ENCODE results near the gene ARHGAP8.

ARHGAP8 gene

GRCh38 chr22:44777364-44777755 lies 25.0 kb downstream of the ARHGAP8 start:
- no peak overlapping the region for H3K23ac ChIP-seq (ENCODE audit: low read length)
- DNase-seq = no peak
- no peak overlapping the region for H2AK5ac ChIP-seq (ENCODE audit: low read length)
- H3K4me3 ChIP-seq (ENCODE audit: low read length) = no peak overlapping the region
- no peak overlapping the region for H3K9ac ChIP-seq (ENCODE audit: low read length)
- no peaks in the 10 kb centered on the region for H3K79me2 ChIP-seq (ENCODE audit: control insufficient read depth, insufficient read depth, low read length)
- no peaks in the 10 kb centered on the region for H3K4me1 ChIP-seq (ENCODE audit: control insufficient read depth, low read depth, low read length)
- no peak overlapping the region for H2BK5ac ChIP-seq (ENCODE audit: low read length)
- no peak overlapping the region for H2BK15ac ChIP-seq (replicated peaks; ENCODE audit: low read depth)
- WGBS (ENCODE audit: extremely low coverage, insufficient coverage, low lambda C conversion rate) = no CpG with 5 or more reads among the region's 2 CpGs
- no peak overlapping the region for H2BK120ac ChIP-seq (ENCODE audit: low read depth, low read length)
- no peak overlapping the region for H3K27ac ChIP-seq (ENCODE audit: low read depth, low read length)
- H3K56ac ChIP-seq (ENCODE audit: low read length) = no peak overlapping the region
- H3K79me1 ChIP-seq (ENCODE audit: low read length) = peaks cover 3% of the 10 kb centered on the region
- no peak overlapping the region for H3K18ac ChIP-seq (ENCODE audit: low read length)
- no peaks in the 10 kb centered on the region for H3K27me3 ChIP-seq (ENCODE audit: insufficient read depth, low read length, poor library complexity)
- H3K36me3 ChIP-seq (ENCODE audit: control insufficient read depth, insufficient read depth, low read length) = no peaks in the 10 kb centered on the region
- H3K4me2 ChIP-seq (ENCODE audit: low read length) = no peak overlapping the region
- H4K5ac ChIP-seq (ENCODE audit: low read length) = no peak overlapping the region
- no peak overlapping the region for H4K8ac ChIP-seq (ENCODE audit: low read depth, low read length)
- H3K4ac ChIP-seq (ENCODE audit: low read depth, low read length) = no peak overlapping the region

DNA sequence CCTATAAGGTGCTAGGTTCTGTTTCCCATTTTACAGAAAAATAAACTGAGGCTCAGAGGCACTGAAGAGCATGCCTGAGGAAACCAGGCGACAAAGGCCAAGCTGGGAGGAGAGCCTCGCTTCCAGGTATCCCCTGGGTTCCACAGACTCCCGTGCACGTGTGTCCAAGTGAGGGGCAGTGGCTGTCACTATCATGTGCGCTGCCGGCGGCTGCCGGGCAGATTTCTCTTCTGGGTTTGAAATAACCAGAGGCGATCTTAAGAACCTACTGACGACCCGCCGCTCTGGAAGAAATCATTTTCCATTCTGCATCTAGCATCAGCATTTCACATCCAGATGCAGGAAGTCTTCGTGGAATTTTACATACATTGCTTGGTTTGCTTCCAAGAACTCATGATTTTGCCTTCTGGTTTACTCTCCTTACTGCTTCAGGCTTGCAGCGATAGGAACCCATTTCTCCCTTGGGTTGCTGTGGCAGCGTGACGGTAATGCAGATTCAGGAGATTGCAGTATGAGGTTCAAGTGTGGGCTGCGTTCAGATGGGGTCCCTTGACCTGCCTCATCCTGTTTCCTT lies 28.6 kb downstream of the ARHGAP8 start:
- Histone ChIP-seq H3K4me3 (ENCODE audit: low read length) (no peak overlapping the region), H2BK120ac (ENCODE audit: low read depth, low read length) (no peak overlapping the region), H3K4me2 (ENCODE audit: low read length) (no peak overlapping the region), H3K36me3 (ENCODE audit: control insufficient read depth, insufficient read depth, low read length) (no peaks in the 10 kb centered on the region), H3K9ac (ENCODE audit: low read length) (no peak overlapping the region), H2BK15ac (replicated peaks; ENCODE audit: low read depth) (no peak overlapping the region), H2BK5ac (ENCODE audit: low read length) (no peak overlapping the region), H3K27ac (ENCODE audit: low read depth, low read length) (no peak overlapping the region), H3K18ac (ENCODE audit: low read length) (no peak overlapping the region), H3K27me3 (ENCODE audit: insufficient read depth, low read length, poor library complexity) (no peaks in the 10 kb centered on the region), H4K5ac (ENCODE audit: low read length) (no peak overlapping the region), H2AK5ac (ENCODE audit: low read length) (no peak overlapping the region), H3K4ac (ENCODE audit: low read depth, low read length) (no peak overlapping the region), H3K79me1 (ENCODE audit: low read length) (peaks cover 1% of the 10 kb centered on the region), H3K23ac (ENCODE audit: low read length) (no peak overlapping the region), H3K56ac (ENCODE audit: low read length) (no peak overlapping the region), H3K79me2 (ENCODE audit: control insufficient read depth, insufficient read depth, low read length) (no peaks in the 10 kb centered on the region), H3K4me1 (ENCODE audit: control insufficient read depth, low read depth, low read length) (no peaks in the 10 kb centered on the region), H4K8ac (ENCODE audit: low read depth, low read length) (no peak overlapping the region)
- DNase-seq = no peak
- no CpG with 5 or more reads among the region's 17 CpGs for WGBS (ENCODE audit: extremely low coverage, insufficient coverage, low lambda C conversion rate)

DNA sequence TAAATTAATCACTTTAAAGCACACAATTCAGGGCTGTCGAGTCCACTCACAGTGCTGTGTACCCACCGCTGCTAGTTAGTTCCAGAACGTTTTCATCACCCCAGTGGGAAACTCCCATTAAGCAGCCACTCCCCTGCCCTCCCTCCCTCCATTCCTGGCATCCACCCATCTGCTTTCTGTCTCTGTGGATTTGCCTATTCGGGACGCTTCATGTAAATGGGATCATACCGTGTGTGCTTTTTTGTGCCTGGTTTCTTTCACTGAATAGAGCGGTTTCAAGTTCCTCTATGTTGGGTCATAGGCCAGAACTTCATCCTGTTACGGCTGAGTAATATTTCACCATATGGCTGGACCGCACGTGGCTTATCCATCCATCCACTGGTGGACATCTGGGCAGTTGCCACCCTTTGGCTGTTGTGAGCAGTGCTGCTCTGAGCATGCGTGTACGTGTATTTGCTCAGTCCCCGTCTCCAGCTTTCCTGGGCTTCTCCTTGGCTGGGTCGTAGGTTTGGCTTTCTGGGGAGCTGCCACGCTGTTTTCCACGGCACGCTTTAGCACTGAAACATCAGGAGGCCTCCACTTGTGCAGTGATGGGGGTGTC lies 30.1 kb downstream of the ARHGAP8 start:
- no peak overlapping the region for H3K4me3 ChIP-seq (ENCODE audit: low read length)
- no peak overlapping the region for H4K8ac ChIP-seq (ENCODE audit: low read depth, low read length)
- no peak for DNase-seq
- no peak overlapping the region for H2BK5ac ChIP-seq (ENCODE audit: low read length)
- H3K79me2 ChIP-seq (ENCODE audit: control insufficient read depth, insufficient read depth, low read length) = no peaks in the 10 kb centered on the region
- no peak overlapping the region for H3K18ac ChIP-seq (ENCODE audit: low read length)
- no peak overlapping the region for H3K27ac ChIP-seq (ENCODE audit: low read depth, low read length)
- H3K4me1 ChIP-seq (ENCODE audit: control insufficient read depth, low read depth, low read length) = no peaks in the 10 kb centered on the region
- H3K56ac ChIP-seq (ENCODE audit: low read length) = no peak overlapping the region
- no peaks in the 10 kb centered on the region for H3K36me3 ChIP-seq (ENCODE audit: control insufficient read depth, insufficient read depth, low read length)
- WGBS (ENCODE audit: extremely low coverage, insufficient coverage, low lambda C conversion rate) = no CpG with 5 or more reads among the region's 17 CpGs
- no peak overlapping the region for H2AK5ac ChIP-seq (ENCODE audit: low read length)
- no peak overlapping the region for H3K4ac ChIP-seq (ENCODE audit: low read depth, low read length)
- no peak overlapping the region for H3K4me2 ChIP-seq (ENCODE audit: low read length)
- no peak overlapping the region for H2BK15ac ChIP-seq (replicated peaks; ENCODE audit: low read depth)
- H3K9ac ChIP-seq (ENCODE audit: low read length) = no peak overlapping the region
- no peaks in the 10 kb centered on the region for H3K79me1 ChIP-seq (ENCODE audit: low read length)
- H3K27me3 ChIP-seq (ENCODE audit: insufficient read depth, low read length, poor library complexity) = no peaks in the 10 kb centered on the region
- no peak overlapping the region for H3K23ac ChIP-seq (ENCODE audit: low read length)
- no peak overlapping the region for H4K5ac ChIP-seq (ENCODE audit: low read length)
- no peak overlapping the region for H2BK120ac ChIP-seq (ENCODE audit: low read depth, low read length)

DNA sequence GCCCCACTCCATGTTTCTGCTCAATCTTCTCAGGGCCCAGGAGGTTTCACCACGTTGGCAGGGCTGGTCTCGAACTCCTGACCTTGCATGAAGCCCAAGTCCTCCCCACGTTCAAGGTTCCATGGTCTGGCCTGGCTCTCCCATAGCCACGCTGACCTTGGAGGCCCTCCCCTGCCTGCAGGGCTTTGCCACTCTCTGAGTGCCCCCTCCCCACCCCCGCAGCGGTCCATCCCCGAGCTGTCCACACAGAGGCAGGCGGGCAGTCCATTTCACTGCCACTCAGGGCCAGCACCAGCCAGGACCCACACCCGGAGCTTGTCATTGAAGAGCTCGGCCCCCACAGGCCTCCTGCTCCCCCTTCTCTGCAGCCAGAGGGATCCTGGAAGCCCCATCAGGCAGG lies 30.7 kb downstream of the ARHGAP8 start:
- H2BK15ac ChIP-seq (replicated peaks; ENCODE audit: low read depth) = no peak overlapping the region
- no peak overlapping the region for H3K4me3 ChIP-seq (ENCODE audit: low read length)
- WGBS (ENCODE audit: extremely low coverage, insufficient coverage, low lambda C conversion rate) = no CpG with 5 or more reads among the region's 10 CpGs
- no peaks in the 10 kb centered on the region for H3K27me3 ChIP-seq (ENCODE audit: insufficient read depth, low read length, poor library complexity)
- H4K8ac ChIP-seq (ENCODE audit: low read depth, low read length) = no peak overlapping the region
- H4K5ac ChIP-seq (ENCODE audit: low read length) = no peak overlapping the region
- H3K36me3 ChIP-seq (ENCODE audit: control insufficient read depth, insufficient read depth, low read length) = no peaks in the 10 kb centered on the region
- no peak overlapping the region for H3K4ac ChIP-seq (ENCODE audit: low read depth, low read length)
- no peak overlapping the region for H3K18ac ChIP-seq (ENCODE audit: low read length)
- no peak overlapping the region for H3K27ac ChIP-seq (ENCODE audit: low read depth, low read length)
- H3K79me1 ChIP-seq (ENCODE audit: low read length) = no peaks in the 10 kb centered on the region
- H3K56ac ChIP-seq (ENCODE audit: low read length) = no peak overlapping the region
- H2AK5ac ChIP-seq (ENCODE audit: low read length) = no peak overlapping the region
- no peak overlapping the region for H2BK120ac ChIP-seq (ENCODE audit: low read depth, low read length)
- H2BK5ac ChIP-seq (ENCODE audit: low read length) = no peak overlapping the region
- H3K4me2 ChIP-seq (ENCODE audit: low read length) = no peak overlapping the region
- no peak overlapping the region for H3K9ac ChIP-seq (ENCODE audit: low read length)
- no peak overlapping the region for H3K23ac ChIP-seq (ENCODE audit: low read length)
- DNase-seq = no peak
- H3K4me1 ChIP-seq (ENCODE audit: control insufficient read depth, low read depth, low read length) = no peaks in the 10 kb centered on the region
- H3K79me2 ChIP-seq (ENCODE audit: control insufficient read depth, insufficient read depth, low read length) = no peaks in the 10 kb centered on the region

DNA sequence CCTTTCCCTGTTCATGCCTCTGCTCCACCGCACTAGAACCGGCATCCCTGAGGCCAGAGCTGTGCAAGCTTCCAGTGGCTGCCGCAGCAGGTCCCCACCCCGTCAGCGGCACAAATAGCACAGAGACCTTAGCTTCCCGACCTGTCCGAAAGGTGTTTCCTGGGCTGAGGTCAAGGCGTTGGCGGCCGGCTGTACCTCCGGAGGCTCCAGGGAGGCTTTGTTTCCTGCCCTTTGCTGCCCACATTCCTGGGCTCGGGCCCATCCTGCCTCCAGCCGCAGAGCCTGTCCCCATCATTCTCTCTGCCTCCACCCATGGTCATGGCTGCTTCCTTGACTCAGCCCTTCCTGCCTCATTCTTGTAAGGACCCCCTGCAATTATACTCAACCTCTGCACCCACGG lies 31.2 kb downstream of the ARHGAP8 start:
- Histone ChIP-seq H3K79me2 (ENCODE audit: control insufficient read depth, insufficient read depth, low read length) (no peaks in the 10 kb centered on the region), H3K27me3 (ENCODE audit: insufficient read depth, low read length, poor library complexity) (no peaks in the 10 kb centered on the region), H3K4ac (ENCODE audit: low read depth, low read length) (no peak overlapping the region), H3K79me1 (ENCODE audit: low read length) (no peaks in the 10 kb centered on the region), H3K27ac (ENCODE audit: low read depth, low read length) (no peak overlapping the region), H4K5ac (ENCODE audit: low read length) (no peak overlapping the region), H2BK120ac (ENCODE audit: low read depth, low read length) (no peak overlapping the region), H3K18ac (ENCODE audit: low read length) (no peak overlapping the region), H3K36me3 (ENCODE audit: control insufficient read depth, insufficient read depth, low read length) (no peaks in the 10 kb centered on the region), H3K4me3 (ENCODE audit: low read length) (no peak overlapping the region), H3K56ac (ENCODE audit: low read length) (no peak overlapping the region), H3K4me2 (ENCODE audit: low read length) (no peak overlapping the region), H2BK5ac (ENCODE audit: low read length) (no peak overlapping the region), H3K23ac (ENCODE audit: low read length) (no peak overlapping the region), H4K8ac (ENCODE audit: low read depth, low read length) (no peak overlapping the region), H3K4me1 (ENCODE audit: control insufficient read depth, low read depth, low read length) (no peaks in the 10 kb centered on the region), H2BK15ac (replicated peaks; ENCODE audit: low read depth) (no peak overlapping the region), H3K9ac (ENCODE audit: low read length) (no peak overlapping the region), H2AK5ac (ENCODE audit: low read length) (no peak overlapping the region)
- DNase-seq = no peak
- no CpG with 5 or more reads among the region's 14 CpGs for WGBS (ENCODE audit: extremely low coverage, insufficient coverage, low lambda C conversion rate)

- H2BK15ac ChIP-seq (replicated peaks; ENCODE audit: low read depth) = no peak overlapping the region
- no peak overlapping the region for H2BK5ac ChIP-seq (ENCODE audit: low read length)
Measured at GRCh38 chr22:44786136-44786535, 33.8 kb downstream of the ARHGAP8 start.

More at GRCh38 chr22:44786136-44786535, 33.8 kb downstream of the ARHGAP8 start:
- Histone ChIP-seq H3K4me1 (ENCODE audit: control insufficient read depth, low read depth, low read length) (no peaks in the 10 kb centered on the region), H4K8ac (ENCODE audit: low read depth, low read length) (no peak overlapping the region), H2AK5ac (ENCODE audit: low read length) (no peak overlapping the region), H3K9ac (ENCODE audit: low read length) (no peak overlapping the region), H3K36me3 (ENCODE audit: control insufficient read depth, insufficient read depth, low read length) (no peaks in the 10 kb centered on the region), H3K56ac (ENCODE audit: low read length) (no peak overlapping the region), H3K18ac (ENCODE audit: low read length) (no peak overlapping the region), H3K27me3 (ENCODE audit: insufficient read depth, low read length, poor library complexity) (no peaks in the 10 kb centered on the region), H3K79me1 (ENCODE audit: low read length) (no peaks in the 10 kb centered on the region), H4K5ac (ENCODE audit: low read length) (no peak overlapping the region), H3K4me3 (ENCODE audit: low read length) (no peak overlapping the region), H3K27ac (ENCODE audit: low read depth, low read length) (no peak overlapping the region), H3K4ac (ENCODE audit: low read depth, low read length) (no peak overlapping the region), H3K4me2 (ENCODE audit: low read length) (no peak overlapping the region), H3K79me2 (ENCODE audit: control insufficient read depth, insufficient read depth, low read length) (no peaks in the 10 kb centered on the region), H2BK120ac (ENCODE audit: low read depth, low read length) (no peak overlapping the region), H3K23ac (ENCODE audit: low read length) (no peak overlapping the region)
- WGBS (ENCODE audit: extremely low coverage, insufficient coverage, low lambda C conversion rate) = no CpG with 5 or more reads among the region's 23 CpGs
- no peak for DNase-seq

Data from mesendoderm (in vitro differentiated cells).